Measurements from ENCODE around the gene HIPK4. TPM values are rescaled to one million over a fixed set of nuclear protein-coding genes. Genes with fewer than 3 reads are reported as not detected.

HIPK4 gene
- total RNA-seq, 1 experiment from 2014 or later, result not detected

- CTCF ChIA-PET, result interaction anchor here (0.6 kb wide), 1 partner anchor 75 kb away, joined by 6 read pairs; no protein-coding TSS in a partner anchor
- no peak for TF ChIP-seq CTCF (IDR thresholded peaks at IDR 0.05; ENCODE audit: insufficient read depth in 1 of 2, low read depth in 1 of 2, low read length in 1 of 2, severe bottlenecking in 1 of 2, unreplicated experiment in 1 of 2)
- POLR2A ChIA-PET, result no interaction called here
- H3K4me1 ChIP-seq, result no peaks in the 10 kb centered on the region
- intact Hi-C loops (cut with micrococcal nuclease; ENCODE audit: unreplicated experiment), result no loop called here
- no peak overlapping the region for H3K4me3 ChIP-seq (ENCODE audit: low read depth, low read length)
- Mint-ChIP-seq H3K9me3 (ENCODE audit: unreplicated experiment) (no peaks in the 10 kb centered on the region), H3K4me3 (ENCODE audit: unreplicated experiment) (no peak overlapping the region), H3K27me3 (ENCODE audit: insufficient read depth, unreplicated experiment) (no peaks in the 10 kb centered on the region), H3K27ac (ENCODE audit: unreplicated experiment) (no peak overlapping the region), H3K4me1 (ENCODE audit: low read depth, unreplicated experiment) (no peaks in the 10 kb centered on the region), H3K36me3 (ENCODE audit: insufficient read depth, unreplicated experiment) (peaks cover 16% of the 10 kb centered on the region)
- BruUV-seq (replicated peaks), result no TSS peak
- no peaks in the 10 kb centered on the region for H3K36me3 ChIP-seq (ENCODE audit: control insufficient read depth, insufficient read depth, low read length)
- H3K27me3 ChIP-seq (replicated peaks; ENCODE audit: control insufficient read depth, insufficient read depth, low read length), result no peaks in the 10 kb centered on the region
- no peak for DNase-seq
- no peaks in the 10 kb centered on the region for H3K9me3 ChIP-seq
These were observed 27.8 kb downstream of the HIPK4 start for GRCh38 chr19:40362160-40362559.

GRCh38 chr19:40360708-40361241, 29.2 kb downstream of the HIPK4 start:
- Mint-ChIP-seq H3K27me3 (ENCODE audit: insufficient read depth, unreplicated experiment) (no peaks in the 10 kb centered on the region), H3K27ac (ENCODE audit: unreplicated experiment) (peak overlapping the region; percentile 76), H3K9me3 (ENCODE audit: unreplicated experiment) (no peaks in the 10 kb centered on the region), H3K4me3 (ENCODE audit: unreplicated experiment) (no peak overlapping the region), H3K4me1 (ENCODE audit: low read depth, unreplicated experiment) (no peaks in the 10 kb centered on the region), H3K36me3 (ENCODE audit: insufficient read depth, unreplicated experiment) (peaks cover 16% of the 10 kb centered on the region)
- peak in 1 of 2 experiments; percentile 59 for DNase-seq
- Histone ChIP-seq H3K9me3 (no peaks in the 10 kb centered on the region), H3K4me3 (ENCODE audit: low read depth, low read length) (no peak overlapping the region), H3K27me3 (replicated peaks; ENCODE audit: control insufficient read depth, insufficient read depth, low read length) (no peaks in the 10 kb centered on the region), H3K4me1 (no peaks in the 10 kb centered on the region), H3K36me3 (ENCODE audit: control insufficient read depth, insufficient read depth, low read length) (no peaks in the 10 kb centered on the region)
- POLR2A ChIA-PET, result no interaction called here
- CTCF ChIA-PET, result no interaction called here
- intact Hi-C loops (cut with micrococcal nuclease; ENCODE audit: unreplicated experiment), result no loop called here
- TF ChIP-seq CTCF (IDR thresholded peaks at IDR 0.05; ENCODE audit: insufficient read depth in 1 of 2, low read depth in 1 of 2, low read length in 1 of 2, severe bottlenecking in 1 of 2, unreplicated experiment in 1 of 2), result no peak
- BruUV-seq (replicated peaks), result no TSS peak

GRCh38 chr19:40360020-40360707, 29.8 kb downstream of the HIPK4 start:
- H3K4me1 ChIP-seq, result no peaks in the 10 kb centered on the region
- no peak overlapping the region for H3K4me3 ChIP-seq (ENCODE audit: low read depth, low read length)
- H3K27me3 Mint-ChIP-seq (ENCODE audit: insufficient read depth, unreplicated experiment), result no peaks in the 10 kb centered on the region
- H3K4me3 Mint-ChIP-seq (ENCODE audit: unreplicated experiment), result no peak overlapping the region
- no peak for DNase-seq
- no peaks in the 10 kb centered on the region for H3K9me3 ChIP-seq
- H3K36me3 Mint-ChIP-seq (ENCODE audit: insufficient read depth, unreplicated experiment), result peaks cover 16% of the 10 kb centered on the region
- H3K27ac Mint-ChIP-seq (ENCODE audit: unreplicated experiment), result peak overlapping the region; percentile 76
- no peaks in the 10 kb centered on the region for H3K27me3 ChIP-seq (replicated peaks; ENCODE audit: control insufficient read depth, insufficient read depth, low read length)
- H3K4me1 Mint-ChIP-seq (ENCODE audit: low read depth, unreplicated experiment), result no peaks in the 10 kb centered on the region
- no peaks in the 10 kb centered on the region for H3K36me3 ChIP-seq (ENCODE audit: control insufficient read depth, insufficient read depth, low read length)
- intact Hi-C loops (cut with micrococcal nuclease; ENCODE audit: unreplicated experiment), result no loop called here
- TF ChIP-seq CTCF (IDR thresholded peaks at IDR 0.05; ENCODE audit: insufficient read depth in 1 of 2, low read depth in 1 of 2, low read length in 1 of 2, severe bottlenecking in 1 of 2, unreplicated experiment in 1 of 2), result no peak
- ChIA-PET POLR2A (no interaction called here), CTCF (no interaction called here)
- no peaks in the 10 kb centered on the region for H3K9me3 Mint-ChIP-seq (ENCODE audit: unreplicated experiment)
- BruUV-seq (replicated peaks), result no TSS peak
